SK-N-SH (cell line): ENCODE results near the gene MAPK6. TPM values are rescaled to one million over a fixed set of nuclear protein-coding genes. Genes with fewer than 3 reads are reported as not detected.

Source experiments
- CTCF ChIA-PET: fragments of 300-600, 350-600 bp; formaldehyde crosslinking; extraction: SDS; loops from one replicate; lab custom pipeline; 2021; lab: Yijun Ruan, JAX
- POLR2A ChIA-PET: fragments of 350-600 bp; sonication (Branson Sonifier 250); formaldehyde crosslinking; extraction: SDS; loops from one replicate; lab custom pipeline; 2020; ENCODE audit warnings: antibody characterized with exemption, inconsistent platforms; lab: Yijun Ruan, JAX
- DNase-seq: peaks from one replicate; pipeline ENCODE4 v3.0.0; 2012
- H2AFZ ChIP-seq: fragments of 200-600 bp; sonication (generic); 2 replicates; pipeline ENCODE4 v1.8.1; 2016; ENCODE audit warnings: antibody characterized with exemption, mild to moderate bottlenecking, low read depth
- H3F3A ChIP-seq: fragments of 200-600 bp; sonication (generic); replicated peaks from 2 replicates; pipeline ENCODE3; 2016; ENCODE audit warnings: antibody characterized with exemption, mild to moderate bottlenecking; ENCODE audit not compliant: insufficient read depth
- H3K27ac ChIP-seq, 2 experiments: fragments of 200-500 bp in 1 of 2; fragments of 200-600 bp in 1 of 2; sonication (Bioruptor generic) in 1 of 2; sonication (generic), shearing (Covaris generic) in 1 of 2; 2 replicates each; pipeline versions ENCODE4 v1.5.1 to v1.6.1; 2014 to 2016; ENCODE audit warnings: low read depth in 2 of 2, inconsistent platforms in 1 of 2, low read length in 1 of 2, mild to moderate bottlenecking in 1 of 2, mixed read lengths in 1 of 2
- H3K27me3 ChIP-seq: fragments of 200-600 bp; sonication (generic), shearing (Covaris generic); 2 replicates; pipeline ENCODE4 v1.6.1; 2016; ENCODE audit warnings: mixed run types; ENCODE audit not compliant: insufficient read depth
- H3K36me3 ChIP-seq, 2 experiments: fragments of 200-500 bp in 1 of 2; fragments of 200-600 bp in 1 of 2; sonication (Bioruptor generic) in 1 of 2; sonication (generic) in 1 of 2; replicated peaks in 1 of 2; 2 replicates each; pipeline versions ENCODE3 to v1.5.1; 2014 to 2016; ENCODE audit warnings: low read length in 1 of 2, mild to moderate bottlenecking in 1 of 2; ENCODE audit not compliant: insufficient read depth in 2 of 2, control insufficient read depth in 1 of 2
- H3K4me1 ChIP-seq, 2 experiments: fragments of 200-500 bp in 1 of 2; fragments of 200-600 bp in 1 of 2; sonication (Bioruptor generic) in 1 of 2; sonication (generic), shearing (Covaris generic) in 1 of 2; 2 replicates each; pipeline versions ENCODE4 v1.5.1 to v1.6.1; 2014 to 2016; ENCODE audit warnings: low read depth in 1 of 2, low read length in 1 of 2, mixed run types in 1 of 2; ENCODE audit not compliant: insufficient read depth in 2 of 2, control insufficient read depth in 1 of 2
- H3K4me2 ChIP-seq: fragments of 200-600 bp; sonication (generic), shearing (Covaris generic); 2 replicates; pipeline ENCODE4 v1.6.1; 2017; ENCODE audit warnings: mixed run types
- H3K4me3 ChIP-seq, 2 experiments: fragments of 200-500 bp in 1 of 2; fragments of 200-600 bp in 1 of 2; sonication (Bioruptor generic) in 1 of 2; sonication (generic), shearing (Covaris generic) in 1 of 2; 2 replicates each; pipeline versions ENCODE4 v1.5.1 to v1.8.1; 2014 to 2016; ENCODE audit warnings: low read depth in 2 of 2, inconsistent platforms in 1 of 2, low read length in 1 of 2, mild to moderate bottlenecking in 1 of 2, mixed read lengths in 1 of 2, moderate library complexity in 1 of 2
- H3K79me2 ChIP-seq: fragments of 200-600 bp; sonication (generic); 2 replicates; pipeline ENCODE4 v1.8.1; 2017; ENCODE audit warnings: mild to moderate bottlenecking; ENCODE audit not compliant: insufficient read depth
- H3K9ac ChIP-seq: fragments of 200-600 bp; sonication (generic); 2 replicates; pipeline ENCODE4 v1.6.1; 2017; ENCODE audit warnings: mixed run types
- H3K9me2 ChIP-seq: fragments of 200-600 bp; sonication (generic); 2 replicates; pipeline ENCODE4 v1.6.1; 2017; ENCODE audit warnings: mixed run types
- H3K9me3 ChIP-seq: fragments of 200-600 bp; sonication (generic); 2 replicates; pipeline ENCODE4 v1.6.1; 2017; ENCODE audit warnings: mixed run types, mild to moderate bottlenecking, moderate library complexity
- H4K20me1 ChIP-seq: fragments of 200-600 bp; sonication (generic); 2 replicates; pipeline ENCODE4 v1.6.1; 2017; ENCODE audit warnings: mild to moderate bottlenecking, mixed run types; ENCODE audit not compliant: insufficient read depth
- CHD2 ChIP-seq: fragments of 150-350 bp; IDR thresholded peaks from 2 replicates; pipeline ENCODE4 v1.6.1; 2018; ENCODE audit warnings: low read length; ENCODE audit not compliant: partially characterized antibody
- CTCF ChIP-seq: fragments of 200-600 bp; sonication (generic); IDR thresholded peaks from 2 replicates; pipeline ENCODE4 v1.6.1; 2017; ENCODE audit warnings: antibody characterized with exemption, mild to moderate bottlenecking, moderate library complexity
- ELF1 ChIP-seq: IDR thresholded peaks from 2 replicates; pipeline ENCODE4 v1.4.0; 2012
- EP300 ChIP-seq, 2 experiments: IDR thresholded peaks; 2 replicates each; pipeline versions ENCODE4 v1.4.0 to v1.6.1; 2012; ENCODE audit warnings: borderline replicate concordance in 1 of 2, low read depth in 1 of 2, low read length in 1 of 2
- EZH2phosphoT487 ChIP-seq: fragments of 200-600 bp; sonication (generic); IDR thresholded peaks from 2 replicates; pipeline ENCODE4 v1.6.1; 2017; ENCODE audit warnings: low read depth, mixed run types, mild to moderate bottlenecking, antibody characterized with exemption, moderate library complexity, borderline replicate concordance
- FOSL2 ChIP-seq: IDR thresholded peaks from 2 replicates; pipeline ENCODE4 v1.4.0; 2012; ENCODE audit warnings: low read depth, mild to moderate bottlenecking, moderate library complexity, borderline replicate concordance
- FOXJ3 ChIP-seq: sonication (generic); formaldehyde crosslinking; IDR thresholded peaks from 2 replicates; pipeline ENCODE4 v1.5.1; 2020; ENCODE audit warnings: mild to moderate bottlenecking, missing genetic modification reagents
- FOXM1 ChIP-seq: IDR thresholded peaks from 2 replicates; pipeline ENCODE4 v1.4.0; 2012; ENCODE audit warnings: low read depth, mild to moderate bottlenecking
- GABPA ChIP-seq: IDR thresholded peaks from 2 replicates; pipeline ENCODE4 v1.4.0; 2012; ENCODE audit warnings: low read depth, mild to moderate bottlenecking
- GATA2 ChIP-seq: sonication (generic); formaldehyde crosslinking; IDR thresholded peaks from 2 replicates; pipeline ENCODE4 v1.5.0; 2020; ENCODE audit warnings: mild to moderate bottlenecking, missing genetic modification reagents
- NFIC ChIP-seq: IDR thresholded peaks from 2 replicates; pipeline ENCODE4 v1.4.0; 2012; ENCODE audit warnings: borderline replicate concordance
- POLR2AphosphoS5 ChIP-seq: IDR thresholded peaks from 2 replicates; pipeline ENCODE4 v1.6.1; 2012; ENCODE audit warnings: low read depth, low read length
- RCOR1 ChIP-seq: fragments of 150-350 bp; IDR thresholded peaks from 2 replicates; pipeline ENCODE4 v1.6.1; 2017; ENCODE audit warnings: antibody characterized with exemption, low read length
- TAF1 ChIP-seq: IDR thresholded peaks from 2 replicates; pipeline ENCODE4 v1.6.1; 2012; ENCODE audit warnings: low read depth, mild to moderate bottlenecking, low read length, moderate library complexity, borderline replicate concordance
- USF1 ChIP-seq: IDR thresholded peaks from 2 replicates; pipeline ENCODE4 v1.4.0; 2012; ENCODE audit warnings: low read depth, borderline replicate concordance
- WGBS: methylation state at CpG from one replicate; pipeline ENCODE4 v1.1.6; 2017; ENCODE audit warnings: low lambda C conversion rate; 5-methylcytosine and 5-hydroxymethylcytosine counted together
- polyA plus RNA-seq, 3 experiments: library from polyadenylated mRNA; depleted of rRNA; stranded (reverse); fragments of >200 nt; gene quantifications; 2 replicates each; pipeline ENCODE4 v1.2.3, GENCODE V29; 2012
- TF ChIP-seq, protein P1 (sequence below): IDR thresholded peaks from 2 replicates; pipeline ENCODE4 v1.4.0; 2012; ENCODE audit warnings: low read depth
- TF ChIP-seq, protein P2 (sequence below): fragments of 150-350 bp; IDR thresholded peaks from 2 replicates; pipeline ENCODE4 v1.6.1; 2016; ENCODE audit warnings: mild to moderate bottlenecking, low read depth, low read length

The MAPK6 gene
- polyA plus RNA-seq, 1 of the 3 experiments (the other 2 are of a cell fraction) = 16.9 TPM

- Histone ChIP-seq H3K9me3 (no peaks in the 10 kb centered on the region), H3K27ac (0 out of 4 replicates have a peak overlapping the region, but pooled peaks of 1 of the 2 experiments have one; percentile 40), H3K27me3 (no peaks in the 10 kb centered on the region), H3K79me2 (no peaks in the 10 kb centered on the region), H3K36me3 (no peaks in the 10 kb centered on the region), H3K4me2 (no peak overlapping the region), H3K4me1 (no peaks in the 10 kb centered on the region; a peak in 2 of 4 replicates), H3F3A (peaks cover 9% of the 10 kb centered on the region), H3K4me3 (no peak overlapping the region), H2AFZ (no peak overlapping the region), H4K20me1 (no peaks in the 10 kb centered on the region), H3K9me2 (no peaks in the 10 kb centered on the region), H3K9ac (no peak overlapping the region)
- CTCF ChIA-PET = no interaction called here
- WGBS = 56% methylated on average over 3 of the region's 3 CpGs
- POLR2A ChIA-PET = no interaction called here
- DNase-seq = no peak
- TF ChIP-seq EP300 (IDR thresholded peaks at IDR 0.05; ENCODE audit: borderline replicate concordance in 1 of 2, low read depth in 1 of 2, low read length in 1 of 2) = no peak
- TF ChIP-seq GABPA = no peak
- TF ChIP-seq POLR2AphosphoS5 = no peak
- TF ChIP-seq GATA2 (CRISPR knock-in tag) = no peak
Observed at GRCh38 chr15:52011711-52012144, 7.3 kb upstream of the MAPK6 start.

DNA sequence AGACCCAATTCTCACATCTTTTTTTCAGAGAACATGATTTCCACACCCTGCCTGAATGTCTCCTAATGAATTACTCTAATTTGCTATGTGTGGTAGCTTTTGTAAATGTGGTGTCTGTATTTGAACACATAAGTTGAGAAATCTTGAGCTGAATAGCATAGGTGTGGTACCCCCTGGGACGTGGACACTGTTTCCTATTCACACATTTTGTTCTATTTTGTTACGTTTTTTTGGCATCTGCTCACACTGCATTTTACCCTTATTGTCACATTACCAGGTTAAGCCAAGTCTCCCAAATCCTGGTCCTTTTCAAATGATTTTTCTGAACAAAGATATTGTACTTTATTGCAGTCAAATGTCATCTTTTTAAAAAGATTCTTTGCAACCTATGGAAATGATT lies 6.8 kb upstream of the MAPK6 start:
- no peak overlapping the region for H3K4me2 ChIP-seq
- H3K4me1 ChIP-seq = no peaks in the 10 kb centered on the region; a peak in 1 of 4 replicates
- no peaks in the 10 kb centered on the region for H4K20me1 ChIP-seq
- H3K27me3 ChIP-seq = no peaks in the 10 kb centered on the region
- no peaks in the 10 kb centered on the region for H3K36me3 ChIP-seq
- H3K79me2 ChIP-seq = no peaks in the 10 kb centered on the region
- H3K27ac ChIP-seq = 0 out of 4 replicates have a peak overlapping the region, but pooled peaks of 1 of the 2 experiments have one; percentile 30
- H3F3A ChIP-seq = peaks cover 9% of the 10 kb centered on the region
- DNase-seq = no peak
- no peak overlapping the region for H3K9ac ChIP-seq
- CTCF ChIA-PET = interaction anchor here (0.8 kb wide), 1 partner anchor 159 kb away, joined by 3 read pairs; no protein-coding TSS in a partner anchor
- H2AFZ ChIP-seq = no peak overlapping the region
- WGBS = 84% methylated on average over 2 of the region's 2 CpGs
- H3K4me3 ChIP-seq = no peak overlapping the region
- TF ChIP-seq NFIC (no peak), GABPA (no peak), GATA2 (CRISPR knock-in tag) (no peak), CTCF (no peak), FOXJ3 (no peak), POLR2AphosphoS5 (no peak), FOXM1 (no peak), ELF1 (no peak), FOSL2 (no peak), RCOR1 (no peak), USF1 (no peak), CHD2 (no peak), EZH2phosphoT487 (no peak), TAF1 (no peak)
- TF ChIP-seq, protein P1, sequence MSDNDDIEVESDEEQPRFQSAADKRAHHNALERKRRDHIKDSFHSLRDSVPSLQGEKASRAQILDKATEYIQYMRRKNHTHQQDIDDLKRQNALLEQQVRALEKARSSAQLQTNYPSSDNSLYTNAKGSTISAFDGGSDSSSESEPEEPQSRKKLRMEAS = no peak
- TF ChIP-seq, protein P2, sequence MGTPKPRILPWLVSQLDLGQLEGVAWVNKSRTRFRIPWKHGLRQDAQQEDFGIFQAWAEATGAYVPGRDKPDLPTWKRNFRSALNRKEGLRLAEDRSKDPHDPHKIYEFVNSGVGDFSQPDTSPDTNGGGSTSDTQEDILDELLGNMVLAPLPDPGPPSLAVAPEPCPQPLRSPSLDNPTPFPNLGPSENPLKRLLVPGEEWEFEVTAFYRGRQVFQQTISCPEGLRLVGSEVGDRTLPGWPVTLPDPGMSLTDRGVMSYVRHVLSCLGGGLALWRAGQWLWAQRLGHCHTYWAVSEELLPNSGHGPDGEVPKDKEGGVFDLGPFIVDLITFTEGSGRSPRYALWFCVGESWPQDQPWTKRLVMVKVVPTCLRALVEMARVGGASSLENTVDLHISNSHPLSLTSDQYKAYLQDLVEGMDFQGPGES = no peak
- no peaks in the 10 kb centered on the region for H3K9me2 ChIP-seq
- POLR2A ChIA-PET = no interaction called here
- no peaks in the 10 kb centered on the region for H3K9me3 ChIP-seq
